ENCODE data around the gene MPZL1. TPM values are rescaled to one million over a fixed set of nuclear protein-coding genes. Genes with fewer than 3 reads are reported as not detected.

The MPZL1 gene
- total and polyA plus RNA-seq, 12 donors = 12.1 to 101 (median 62.8) TPM

GRCh38 chr1:167708940-167709389 is 12.8 kb upstream of the MPZL1 start:
- Histone ChIP-seq H3K27me3 (no peaks in the 10 kb centered on the region), H3K9me3 (replicated peaks in 1 of 3) (no peaks in the 10 kb centered on the region), H3K4me3 (no peak overlapping the region), H3K4me1 (replicated peaks in 1 of 2) (peaks cover 0 to 6% of the 10 kb centered on the region in 2 donors), H3K36me3 (replicated peaks in 1 of 2) (no peaks in the 10 kb centered on the region), H3K27ac (no peak overlapping the region)
- no peak for TF ChIP-seq POLR2A (IDR thresholded peaks at IDR 0.05)
- TF ChIP-seq CTCF (IDR thresholded peaks at IDR 0.05) = no peak
- intact Hi-C loops (cut with DNase I) = no loop called here
- WGBS, 4 donors = 56 to 79% (median 64%) methylated on average over 3 of the region's 3 CpGs
- no peak for DNase-seq

GRCh38 chr1:167710836-167711235 is 10.9 kb upstream of the MPZL1 start:
- Histone ChIP-seq H3K36me3 (replicated peaks in 1 of 2) (no peaks in the 10 kb centered on the region), H3K27ac (no peak overlapping the region), H3K27me3 (no peaks in the 10 kb centered on the region), H3K9me3 (replicated peaks in 1 of 3) (no peaks in the 10 kb centered on the region), H3K4me3 (no peak overlapping the region), H3K4me1 (replicated peaks in 1 of 2) (peaks cover 0 to 6% of the 10 kb centered on the region in 2 donors)
- DNase-seq = no peak
- intact Hi-C loops (cut with DNase I) = no loop called here
- no peak for TF ChIP-seq POLR2A (IDR thresholded peaks at IDR 0.05)
- no peak for TF ChIP-seq CTCF (IDR thresholded peaks at IDR 0.05)
- 82 to 93% (median 83%) methylated on average over 1 of the region's 1 CpG for WGBS, 4 donors

GRCh38 chr1:167711797-167712196 is 10.0 kb upstream of the MPZL1 start:
- peaks cover 0 to 6% of the 10 kb centered on the region in 2 donors for H3K4me1 ChIP-seq (replicated peaks in 1 of 2)
- TF ChIP-seq POLR2A (IDR thresholded peaks at IDR 0.05) (no peak), CTCF (IDR thresholded peaks at IDR 0.05) (no peak)
- no peak overlapping the region for H3K4me3 ChIP-seq
- no peaks in the 10 kb centered on the region for H3K36me3 ChIP-seq (replicated peaks in 1 of 2)
- WGBS, 4 donors = 73 to 78% (median 74%) methylated on average over 3 of the region's 3 CpGs
- intact Hi-C loops (cut with DNase I) = no loop called here
- H3K9me3 ChIP-seq (replicated peaks in 1 of 3) = no peaks in the 10 kb centered on the region
- DNase-seq = peak in 1 of 7 donors; percentile 51
- no peak overlapping the region for H3K27ac ChIP-seq
- no peaks in the 10 kb centered on the region for H3K27me3 ChIP-seq

GRCh38 chr1:167713330-167714081 is 8.3 kb upstream of the MPZL1 start:
- H3K27ac ChIP-seq = peak overlapping the region; percentile 67 to 94 (median 79)
- peak; percentile 27 to 67 (median 47) for DNase-seq
- intact Hi-C loops (cut with DNase I) = no loop called here

More at GRCh38 chr1:167713330-167714081, 8.3 kb upstream of the MPZL1 start:
- Histone ChIP-seq H3K9me3 (replicated peaks in 1 of 3) (no peaks in the 10 kb centered on the region), H3K4me3 (peak overlapping the region in 3 of 4 donors; percentile 23 to 52 (median 52)), H3K4me1 (replicated peaks in 1 of 2) (peaks cover 0 to 6% of the 10 kb centered on the region in 2 donors), H3K36me3 (replicated peaks in 1 of 2) (no peaks in the 10 kb centered on the region), H3K27me3 (no peaks in the 10 kb centered on the region)
- TF ChIP-seq POLR2A (IDR thresholded peaks at IDR 0.05) (no peak), CTCF (IDR thresholded peaks at IDR 0.05) (no peak)
- WGBS, 4 donors = 9 to 12% (median 11%) methylated on average over 26 to 31 of the region's 31 CpGs
